Nephron progenitor cell (in vitro differentiated cells): Measurements from ENCODE around the gene NXPH4.
A peak's percentile ranks its signal among the peaks of the same experiment; 100 is the strongest.

Experiments
- DNase-seq: peaks from one replicate; pipeline ENCODE4 v3.0.0; 2021
- H3K27ac Mint-ChIP-seq: 2 replicates; pipeline ENCODE4 v1.8.0; 2021; ENCODE audit warnings: mild to moderate bottlenecking, moderate library complexity, mixed read lengths
- H3K27me3 Mint-ChIP-seq: 2 replicates; pipeline ENCODE4 v1.8.0; 2021; ENCODE audit warnings: mild to moderate bottlenecking, low read depth, mixed read lengths; ENCODE audit not compliant: poor library complexity
- H3K36me3 Mint-ChIP-seq: 2 replicates; pipeline ENCODE4 v1.8.0; 2021; ENCODE audit warnings: low read depth, mixed read lengths
- H3K4me1 Mint-ChIP-seq: 2 replicates; pipeline ENCODE4 v1.8.0; 2021; ENCODE audit warnings: mixed read lengths
- H3K4me3 Mint-ChIP-seq: 2 replicates; pipeline ENCODE4 v1.8.0; 2021; ENCODE audit warnings: mild to moderate bottlenecking, moderate library complexity, mixed read lengths
- H3K9me3 Mint-ChIP-seq: 2 replicates; pipeline ENCODE4 v1.8.0; 2021; ENCODE audit warnings: mild to moderate bottlenecking, moderate library complexity, mixed read lengths
- CTCF ChIP-seq: fragments of 200-600 bp; sonication (generic); IDR thresholded peaks from 2 replicates; pipeline ENCODE4 v1.5.0; 2021; ENCODE audit warnings: antibody characterized with exemption

Gene NXPH4

GRCh38 chr12:57238854-57239554 lies 22.4 kb downstream of the NXPH4 start:
- Mint-ChIP-seq H3K4me1 (peaks cover 84% of the 10 kb centered on the region), H3K9me3 (no peaks in the 10 kb centered on the region), H3K27ac (no peak overlapping the region), H3K36me3 (peaks cover 8% of the 10 kb centered on the region), H3K27me3 (peaks cover 83% of the 10 kb centered on the region), H3K4me3 (peak overlapping the region; percentile 87)
- DNase-seq, result peak; percentile 93
- peak; percentile 100 for TF ChIP-seq CTCF

GRCh38 chr12:57239587-57240065 lies 23.0 kb downstream of the NXPH4 start:
- H3K27ac Mint-ChIP-seq, result no peak overlapping the region

GRCh38 chr12:57240066-57240921 lies 23.7 kb downstream of the NXPH4 start:
- no peak for DNase-seq
- H3K4me3 Mint-ChIP-seq, result peak overlapping the region; percentile 87
- peaks cover 83% of the 10 kb centered on the region for H3K27me3 Mint-ChIP-seq
- no peaks in the 10 kb centered on the region for H3K9me3 Mint-ChIP-seq
- no peak for TF ChIP-seq CTCF
- H3K4me1 Mint-ChIP-seq, result peaks cover 85% of the 10 kb centered on the region
- H3K27ac Mint-ChIP-seq, result no peak overlapping the region
- no peaks in the 10 kb centered on the region for H3K36me3 Mint-ChIP-seq

More at GRCh38 chr12:57239587-57240065, 23.0 kb downstream of the NXPH4 start:
- Mint-ChIP-seq H3K4me3 (peak overlapping the region; percentile 87), H3K4me1 (peaks cover 84% of the 10 kb centered on the region), H3K9me3 (no peaks in the 10 kb centered on the region), H3K36me3 (peaks cover 1% of the 10 kb centered on the region), H3K27me3 (peaks cover 81% of the 10 kb centered on the region)
- DNase-seq, result no peak
- no peak for TF ChIP-seq CTCF

GRCh38 chr12:57240926-57241401 lies 24.4 kb downstream of the NXPH4 start:
- Mint-ChIP-seq H3K4me3 (peak overlapping the region; percentile 87), H3K9me3 (no peaks in the 10 kb centered on the region), H3K36me3 (no peaks in the 10 kb centered on the region), H3K4me1 (peaks cover 80% of the 10 kb centered on the region), H3K27me3 (peaks cover 76% of the 10 kb centered on the region), H3K27ac (no peak overlapping the region)
- no peak for TF ChIP-seq CTCF
- DNase-seq, result no peak

- TF ChIP-seq CTCF, result no peak
- Mint-ChIP-seq H3K27me3 (peaks cover 69% of the 10 kb centered on the region), H3K36me3 (no peaks in the 10 kb centered on the region), H3K4me1 (peaks cover 75% of the 10 kb centered on the region), H3K4me3 (peak overlapping the region; percentile 87), H3K27ac (peak overlapping the region; percentile 16), H3K9me3 (no peaks in the 10 kb centered on the region)
- DNase-seq, result no peak
Observed at GRCh38 chr12:57241402-57242310, 25.1 kb downstream of the NXPH4 start.
